Mucosa of descending colon (tissue), 3 donors: ENCODE data around the gene TMEM107. TPM values are rescaled to one million over a fixed set of nuclear protein-coding genes. Genes with fewer than 3 reads are reported as not detected.

ENCODE experiments used
- ATAC-seq: fragments of 200-7000 bp; cut with Tn5 transposase; one replicate; pipeline ENCODE4 v1.9.1; 2020; ENCODE audit warnings: mild to moderate bottlenecking, moderate library complexity
- DNase-seq, 3 donors: peaks; one replicate each; pipeline ENCODE4 v3.0.0-alpha.2; 2020
- H3K36me3 ChIP-seq: fragments of 200-600 bp; one replicate; pipeline ENCODE4 v1.8.0; 2021; ENCODE audit warnings: low read depth, mild to moderate bottlenecking
- H3K4me1 ChIP-seq: fragments of 200-600 bp; one replicate; pipeline ENCODE4 v1.8.0; 2021; ENCODE audit warnings: low read depth, mild to moderate bottlenecking
- H3K4me3 ChIP-seq: fragments of 200-600 bp; one replicate; pipeline ENCODE4 v1.8.0; 2021; ENCODE audit warnings: mild to moderate bottlenecking
- H3K9me3 ChIP-seq: fragments of 200-600 bp; one replicate; pipeline ENCODE4 v1.8.0; 2021; ENCODE audit warnings: mild to moderate bottlenecking
- CTCF ChIP-seq: fragments of 200-600 bp; IDR thresholded peaks from one replicate; pipeline ENCODE4 v1.8.0; 2022; ENCODE audit warnings: antibody characterized with exemption, mild to moderate bottlenecking
- intact Hi-C, 2 donors: fragments of 100-400 bp; cut with DNase I in 1 of 2; cut with micrococcal nuclease in 1 of 2; formaldehyde crosslinking; loops; one replicate each; pipeline versions ENCODE4 v1.11.0 to v1.11.1; 2022; cut with DNase I, micrococcal nuclease
- long read RNA-seq, 2 donors: library from polyadenylated mRNA; unstranded; transcript quantifications; one replicate each; pipeline ENCODE4 v2.0.0, GENCODE V29; 2019 to 2021
- total RNA-seq, 3 donors: library from RNA; stranded (reverse); fragmentation: NEBNext Ultra II Directional in 2 of 3; extraction: Animal tissue kit (Norgen Biotek cat#: 25700) in 2 of 3; gene quantifications; one replicate each; pipeline versions ENCODE4 v1.2.1 to v1.2.4, GENCODE V29; 2021 to 2023
- donor health status: DM: no; HTN: no; CAD: no; lungs with moderate emphysema.
- donor health status: DM: no; HTN: no; CAD: no.
- donor health status: DM: no; HTN: yes; CAD: no.

The TMEM107 gene
- 10 to 100 TPM in 1 of 3 donors, 1 to 10 TPM in 2; 8.0 to 19.1 (median 9.6) TPM for total RNA-seq
- long read RNA-seq, donor 1, partial matches to known transcripts, result 1 of 5 reads
- long read RNA-seq, donor 1, other reads (novel, unspliced or antisense), result 0 of 5 reads
- long read RNA-seq, donor 2, transcript TMEM107-204 (5 exons, 747 nt), result major isoform, 6 of 16 reads
- long read RNA-seq, donor 2, partial matches to known transcripts, result 2 of 16 reads
- long read RNA-seq, donor 2, other reads (novel, unspliced or antisense), result 3 of 16 reads

GRCh38 chr17:8176197-8176940 lies at the start of gene TMEM107:
Gene TMEM107 (minus strand): TSS chr17:8176380. CDS start chr17:8176286, 94 bp downstream.
- peaks cover 22% of the 10 kb centered on the region for H3K4me1 ChIP-seq
- no peak for TF ChIP-seq CTCF
- ATAC-seq, result peak; percentile 81
- H3K4me3 ChIP-seq, result peak within 1 kb of the TSS; percentile 38
- H3K9me3 ChIP-seq, result no peaks in the 10 kb centered on the region
- no peaks in the 10 kb centered on the region for H3K36me3 ChIP-seq
- intact Hi-C loops, result no loop called here
- peak; percentile 93 to 95 (median 94) for DNase-seq

DNA sequence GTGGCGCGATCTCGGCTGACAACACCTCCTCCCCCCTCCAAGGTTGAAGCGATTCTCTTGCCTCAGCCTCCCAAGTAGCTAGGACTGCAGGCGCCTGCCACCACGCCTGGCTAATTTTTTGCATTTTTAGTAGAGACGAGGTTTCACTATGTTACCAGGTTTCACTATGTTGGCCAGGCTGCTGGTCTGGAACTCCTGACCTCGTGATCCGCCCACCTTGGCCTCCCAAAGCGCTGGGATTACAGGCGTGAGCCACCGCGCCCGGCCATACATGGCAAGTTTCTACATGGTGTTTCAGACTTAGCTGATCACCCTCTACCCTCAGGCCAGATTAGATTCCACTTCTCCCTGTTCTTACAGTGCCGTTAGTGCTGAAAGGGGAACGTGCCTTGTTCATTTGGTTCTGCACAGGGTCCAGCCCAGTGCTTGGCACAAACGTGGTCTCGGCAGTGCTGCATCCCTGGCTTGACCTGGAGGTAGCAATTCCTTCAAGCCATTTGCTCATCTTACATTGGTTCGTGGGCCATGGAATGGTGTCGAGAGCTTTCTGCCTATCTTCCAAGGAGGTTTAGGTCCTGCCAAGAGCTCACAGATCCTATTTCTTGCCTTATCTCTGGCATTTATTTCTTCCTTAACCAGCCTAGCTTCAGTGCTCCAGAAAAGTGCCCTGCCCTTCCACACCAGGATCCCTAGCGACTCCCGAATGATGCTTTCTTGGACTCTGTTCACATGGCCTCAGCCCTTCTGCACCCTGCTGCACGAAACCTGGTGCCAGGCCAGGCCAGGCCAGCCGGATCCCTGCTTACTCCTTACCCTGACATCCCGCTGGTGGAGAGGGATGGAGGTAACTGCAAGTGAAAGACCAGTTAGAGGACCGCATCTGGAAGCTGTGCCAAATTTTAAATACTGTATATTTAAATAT lies 49.0 kb upstream of the TMEM107 start:
- Histone ChIP-seq H3K4me1 (peaks cover 20% of the 10 kb centered on the region), H3K36me3 (no peaks in the 10 kb centered on the region), H3K4me3 (no peak overlapping the region), H3K9me3 (no peaks in the 10 kb centered on the region)
- intact Hi-C loops, result no loop called here
- DNase-seq, result no peak
- no peak for TF ChIP-seq CTCF
- ATAC-seq, result no peak

DNA sequence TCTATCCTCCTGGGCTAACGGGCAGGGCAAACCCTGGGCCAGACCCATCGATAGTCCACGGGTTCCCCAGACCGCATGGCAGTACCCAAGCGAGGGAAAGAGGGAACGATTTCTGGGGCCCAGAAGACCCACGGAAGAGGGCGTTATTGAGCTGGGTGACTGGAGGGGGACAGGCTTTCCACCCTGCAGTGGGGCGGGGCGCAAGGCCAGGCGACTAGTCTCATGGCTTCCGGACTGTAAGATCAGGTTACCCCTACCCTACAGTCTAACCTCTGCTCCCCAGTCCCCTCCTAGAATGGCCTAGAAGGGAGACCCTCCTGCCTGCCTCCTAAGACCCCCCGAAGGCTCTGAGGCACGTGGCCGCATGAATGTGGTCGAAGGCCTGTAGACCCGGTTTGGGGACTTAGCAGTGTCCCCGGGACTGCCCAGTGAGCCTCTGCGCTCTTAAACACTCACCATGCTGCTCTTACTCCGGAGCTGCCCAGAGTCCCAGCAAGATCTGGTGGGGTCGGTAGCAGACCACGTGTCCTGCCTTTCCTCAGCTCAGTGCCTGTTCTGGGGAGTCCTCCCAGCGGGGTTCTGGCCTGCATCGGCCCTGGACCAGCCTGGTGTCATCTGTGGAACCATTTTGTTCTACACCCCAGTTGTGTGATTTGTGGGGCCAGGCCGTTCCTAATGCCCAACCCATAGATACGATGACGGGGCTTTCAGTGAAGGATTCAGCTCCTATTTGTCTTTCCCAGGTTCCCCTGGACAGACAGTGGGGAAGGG lies 47.4 kb upstream of the TMEM107 start:
- Histone ChIP-seq H3K4me3 (peak overlapping the region; percentile 42), H3K4me1 (peaks cover 20% of the 10 kb centered on the region), H3K9me3 (no peaks in the 10 kb centered on the region), H3K36me3 (no peaks in the 10 kb centered on the region)
- peak; percentile 81 to 87 (median 82) for DNase-seq
- intact Hi-C loops, result loop anchor here in 1 of 2 donors (2.0 kb wide), 1 partner anchor 37 kb away; no protein-coding TSS in a partner anchor
- no peak for TF ChIP-seq CTCF
- ATAC-seq, result peak; percentile 33

DNA sequence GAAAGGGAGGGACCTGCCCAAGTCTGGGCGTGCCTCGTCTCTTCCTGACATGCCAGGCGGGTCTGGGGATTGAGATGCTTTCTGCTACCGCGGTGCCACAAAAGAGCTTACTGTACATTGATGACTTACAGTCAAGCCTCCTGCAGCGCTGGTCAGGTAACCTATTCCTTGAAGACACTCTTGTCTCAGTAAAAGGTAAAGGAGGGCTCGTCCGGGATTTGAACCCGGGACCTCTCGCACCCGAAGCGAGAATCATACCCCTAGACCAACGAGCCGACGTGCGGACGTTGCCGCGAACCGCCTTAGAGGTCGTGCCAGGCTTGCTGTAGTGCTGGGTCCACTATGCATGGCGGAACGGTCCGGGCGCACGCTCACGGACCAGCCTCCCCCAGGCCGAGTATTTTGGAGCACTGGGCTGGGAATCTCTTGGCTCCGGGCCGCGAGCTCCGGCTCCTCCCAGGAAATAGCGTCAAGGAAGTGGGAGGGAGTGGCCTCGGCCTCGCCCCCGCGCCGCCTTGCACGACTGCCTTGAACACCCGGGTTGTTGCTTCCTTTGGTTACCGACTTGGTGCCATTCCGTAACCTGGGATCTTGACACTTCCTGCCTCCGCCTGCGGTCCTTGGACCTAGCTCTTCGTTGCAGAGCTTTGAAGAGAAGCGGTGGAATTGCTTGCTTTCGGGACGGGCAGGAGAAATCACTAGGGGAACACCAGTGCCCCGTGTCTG lies 46.6 kb upstream of the TMEM107 start:
- no peaks in the 10 kb centered on the region for H3K9me3 ChIP-seq
- peak overlapping the region; percentile 42 for H3K4me3 ChIP-seq
- H3K36me3 ChIP-seq, result no peaks in the 10 kb centered on the region
- peaks cover 23% of the 10 kb centered on the region for H3K4me1 ChIP-seq
- peak; percentile 75 for ATAC-seq
- intact Hi-C loops, result loop anchor here in 1 of 2 donors (2.0 kb wide), 1 partner anchor 36 kb away; no protein-coding TSS in a partner anchor
- DNase-seq, result peak; percentile 94 to 97 (median 96)
- TF ChIP-seq CTCF, result no peak
